ENCODE results near the gene IKBKG.
"Not testable (repeated sequence)": the region's sequence is repeated elsewhere in the genome, so short reads cannot be mapped to it uniquely, and the experiment has no call there.

IKBKG gene

DNA sequence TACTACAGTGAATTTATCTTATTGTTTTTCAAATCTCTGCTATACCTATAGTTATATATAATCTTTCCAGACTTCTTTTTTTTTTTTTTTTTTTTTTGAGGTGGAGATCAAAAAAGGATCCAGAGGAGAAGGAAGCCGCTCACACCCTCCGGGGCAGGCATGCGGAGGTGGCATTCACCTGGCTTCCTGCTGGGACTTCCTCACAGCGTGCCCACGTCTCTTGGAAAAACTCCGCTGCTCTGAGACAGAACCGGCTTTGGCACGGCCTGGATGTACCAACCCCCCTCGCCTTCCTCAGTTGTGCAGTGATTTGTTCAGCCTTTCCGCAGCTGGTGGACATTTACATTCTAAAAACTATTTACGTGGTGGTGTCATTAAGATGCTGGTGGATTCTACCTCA lies 60.6 kb downstream of the IKBKG start:
- not testable (repeated sequence) for ATAC-seq

DNA sequence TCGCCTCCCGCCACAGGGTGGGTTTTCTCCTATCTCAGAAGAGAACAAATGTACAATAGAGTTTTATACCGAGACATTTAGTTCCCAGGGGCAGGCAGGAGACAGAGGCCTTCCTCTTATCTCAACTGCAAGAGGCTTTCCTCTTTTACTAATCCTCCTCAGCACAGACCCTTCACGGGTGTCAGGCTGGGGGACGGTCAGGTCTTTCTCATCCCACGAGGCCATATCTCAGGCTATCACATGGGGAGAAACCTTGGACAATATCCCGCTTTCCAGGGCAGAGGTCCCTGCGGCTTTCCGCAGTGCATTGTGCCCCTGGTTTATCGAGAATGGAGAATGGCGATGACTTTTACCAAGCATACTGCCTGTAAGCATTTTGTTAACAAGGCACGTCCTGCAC lies 61.4 kb downstream of the IKBKG start:
- not testable (repeated sequence) for ATAC-seq

DNA sequence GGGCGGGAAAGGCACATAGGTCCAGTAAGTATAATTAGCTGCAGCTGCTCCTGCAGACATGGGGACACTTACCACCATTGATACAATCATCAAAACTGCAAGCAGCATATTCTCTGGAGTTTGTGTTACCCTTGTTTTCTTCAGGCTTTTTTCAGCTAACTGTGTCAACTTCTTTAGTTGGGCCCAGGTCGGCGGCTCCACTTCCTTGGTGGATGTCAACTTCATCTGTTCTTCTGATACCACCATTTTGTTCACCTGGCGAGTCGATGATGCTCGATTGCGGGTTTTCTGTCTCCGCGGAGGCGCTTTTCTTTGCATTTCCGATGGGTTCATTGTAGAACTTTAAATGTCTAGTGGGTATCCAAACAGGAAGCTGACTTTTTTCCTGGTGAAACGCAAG lies 63.7 kb downstream of the IKBKG start:
- ATAC-seq = not testable (repeated sequence)

DNA sequence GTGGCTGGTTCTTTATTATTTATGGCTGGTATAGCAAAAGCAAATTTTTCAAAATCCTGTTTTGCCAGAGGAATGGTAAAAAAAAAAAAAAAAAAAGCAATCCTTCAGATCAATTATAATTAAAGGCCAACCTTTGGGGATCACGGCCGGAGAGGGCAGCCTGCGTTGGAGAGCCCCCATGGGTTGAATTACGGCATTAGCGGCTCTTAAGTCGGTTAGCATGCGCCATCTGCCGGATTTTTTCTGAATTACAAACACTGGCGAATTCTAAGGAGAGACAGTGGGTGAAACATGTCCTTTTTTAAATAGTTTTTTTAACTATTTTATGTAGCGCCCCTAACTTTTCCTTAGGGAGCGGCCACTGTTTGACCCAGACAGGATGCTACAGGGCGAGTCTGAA lies 66.2 kb downstream of the IKBKG start:
- ATAC-seq = not testable (repeated sequence)
